Measurements from ENCODE around the gene NOC2L.
A peak's percentile ranks its signal among the peaks of the same experiment; 100 is the strongest.

The NOC2L gene

GRCh38 chr1:913491-914130 lies 45.4 kb downstream of the NOC2L start:
- no peak for DNase-seq

GRCh38 chr1:912740-913301 lies 46.2 kb downstream of the NOC2L start:
- no peak for DNase-seq

DNA sequence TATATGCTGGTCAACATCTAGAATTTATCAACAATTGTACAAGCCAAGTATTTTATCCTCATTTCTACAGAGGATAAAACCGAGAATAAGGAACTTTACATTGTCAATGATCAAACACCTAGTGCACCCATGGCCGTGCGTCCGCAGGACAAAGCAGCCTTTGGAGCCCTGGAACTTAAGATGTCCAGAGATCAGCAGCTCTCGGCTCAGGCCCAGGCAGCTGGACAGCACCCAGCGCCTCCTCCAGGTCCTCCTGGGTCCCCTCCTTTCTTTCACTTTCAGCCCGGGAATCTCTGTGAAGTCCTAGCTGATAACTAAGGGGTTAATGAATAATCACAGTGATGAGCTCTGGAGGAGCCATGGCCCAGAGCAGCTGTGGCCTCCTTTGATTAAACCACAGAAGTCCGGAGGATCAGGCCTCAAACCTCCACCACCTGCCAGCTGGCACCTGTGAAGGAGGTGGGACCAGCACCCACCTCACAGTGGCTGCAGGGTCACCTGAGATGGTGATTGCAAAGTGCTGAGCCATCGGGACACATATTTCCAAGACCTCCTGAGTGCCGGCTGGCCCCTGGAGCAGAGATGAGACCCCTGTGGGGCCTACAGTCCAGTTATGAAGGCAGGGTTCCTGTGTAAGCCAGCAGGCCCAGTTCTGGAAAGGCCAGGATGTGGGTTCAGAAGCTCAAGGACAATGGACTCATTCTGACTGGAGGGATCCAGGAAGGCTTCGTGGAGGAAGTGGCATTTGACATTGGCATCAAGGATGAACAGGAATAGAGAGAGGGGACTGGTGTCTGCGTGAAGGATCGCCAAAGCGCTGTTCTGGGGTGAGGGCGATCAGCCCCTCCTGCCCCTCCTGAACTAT lies 46.9 kb downstream of the NOC2L start:
- DNase-seq: no peak

DNA sequence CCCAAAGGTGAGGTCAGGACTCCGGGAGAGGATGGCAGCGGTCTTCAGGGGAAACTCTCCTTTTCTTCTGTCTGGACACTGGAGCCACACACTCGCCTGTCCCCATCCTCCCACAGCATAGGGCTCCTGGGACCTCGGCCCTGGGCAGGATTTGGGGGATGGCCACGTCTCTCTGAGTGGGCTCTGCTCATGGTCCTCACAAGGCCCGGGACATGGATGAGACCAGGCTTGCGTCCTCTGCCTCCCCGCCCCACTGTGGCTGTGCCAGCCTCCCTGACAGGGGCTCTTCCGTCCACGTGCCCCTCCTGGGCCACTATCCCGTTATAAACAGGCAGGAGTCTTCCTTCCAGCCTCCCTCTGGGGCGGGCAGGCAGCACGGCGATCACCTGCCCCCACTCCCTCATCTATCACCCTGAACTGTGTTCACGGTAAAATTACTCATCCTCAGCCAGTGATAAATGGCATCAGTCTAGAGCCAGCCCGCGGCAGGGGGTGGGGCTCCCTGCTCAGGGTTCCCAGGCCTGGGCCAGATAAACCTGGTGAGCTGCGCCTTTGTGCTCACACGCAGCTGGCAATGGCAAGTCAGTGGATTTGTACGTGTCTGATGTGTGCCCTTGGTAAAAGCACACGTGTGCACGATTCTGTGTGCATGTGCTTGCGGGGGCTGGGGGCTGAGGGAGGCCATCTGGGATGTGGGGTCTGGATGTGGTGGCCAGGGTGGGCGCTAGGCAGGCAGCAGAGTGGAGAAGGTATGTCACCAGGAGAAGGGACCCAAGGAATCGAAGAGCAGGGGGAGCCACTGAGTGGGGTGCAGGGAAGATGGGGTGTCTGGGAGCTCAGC lies 48.0 kb downstream of the NOC2L start:
- no peak for DNase-seq

DNA sequence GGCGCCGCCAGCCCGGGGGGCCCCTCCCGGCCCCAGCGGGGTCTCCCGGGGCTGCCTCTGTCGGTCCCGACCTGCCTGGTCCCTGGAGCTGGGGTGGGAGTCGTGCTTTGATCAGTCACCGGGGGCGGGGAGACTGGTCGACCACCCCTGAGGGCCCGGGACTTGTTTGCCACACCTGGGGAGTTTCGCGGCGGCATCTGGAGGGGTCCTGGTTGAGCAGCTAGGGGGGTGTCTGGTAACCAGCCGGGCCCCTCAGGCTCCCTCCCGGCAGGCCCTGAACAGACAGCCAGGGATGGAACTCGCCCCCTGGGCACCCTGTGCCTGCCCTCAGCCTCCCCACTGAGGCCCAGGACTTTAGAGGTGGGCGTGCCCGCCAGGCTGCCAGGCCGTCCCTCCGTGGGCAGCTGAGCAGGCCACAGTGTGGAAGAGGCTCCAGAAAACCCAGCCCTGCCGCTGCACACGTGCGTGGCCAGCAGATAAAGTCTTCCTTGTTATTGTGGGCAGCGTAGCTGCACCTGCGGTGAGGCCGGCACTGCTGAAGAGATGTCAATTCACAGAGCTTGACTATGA lies 48.7 kb downstream of the NOC2L start:
- no peak for DNase-seq

GRCh38 chr1:909861-910310 lies 49.2 kb downstream of the NOC2L start:
- DNase-seq: no peak

DNA sequence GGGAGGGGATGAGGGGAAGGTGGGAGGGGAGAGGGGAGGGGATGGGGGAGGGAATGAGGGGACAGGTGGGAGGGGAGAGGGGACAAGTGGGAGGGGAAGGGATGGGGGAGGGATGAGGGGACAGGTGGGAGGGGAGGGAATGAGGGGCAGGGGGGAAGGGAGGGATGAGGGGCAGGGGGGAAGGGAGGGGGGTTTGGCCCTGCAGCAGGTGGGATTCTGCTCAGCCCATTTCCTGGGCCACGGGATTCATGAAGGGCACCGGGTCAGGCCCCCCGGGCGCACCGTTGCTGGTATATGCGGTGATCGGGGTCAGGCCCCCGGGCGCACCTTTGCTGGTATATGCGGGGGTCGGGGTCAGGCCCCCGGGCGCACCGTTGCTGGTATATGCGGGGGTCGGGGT lies 50.4 kb downstream of the NOC2L start:
- DNase-seq: no peak

GRCh38 chr1:907611-908451 lies 51.2 kb downstream of the NOC2L start:
- DNase-seq: no peak

DNA sequence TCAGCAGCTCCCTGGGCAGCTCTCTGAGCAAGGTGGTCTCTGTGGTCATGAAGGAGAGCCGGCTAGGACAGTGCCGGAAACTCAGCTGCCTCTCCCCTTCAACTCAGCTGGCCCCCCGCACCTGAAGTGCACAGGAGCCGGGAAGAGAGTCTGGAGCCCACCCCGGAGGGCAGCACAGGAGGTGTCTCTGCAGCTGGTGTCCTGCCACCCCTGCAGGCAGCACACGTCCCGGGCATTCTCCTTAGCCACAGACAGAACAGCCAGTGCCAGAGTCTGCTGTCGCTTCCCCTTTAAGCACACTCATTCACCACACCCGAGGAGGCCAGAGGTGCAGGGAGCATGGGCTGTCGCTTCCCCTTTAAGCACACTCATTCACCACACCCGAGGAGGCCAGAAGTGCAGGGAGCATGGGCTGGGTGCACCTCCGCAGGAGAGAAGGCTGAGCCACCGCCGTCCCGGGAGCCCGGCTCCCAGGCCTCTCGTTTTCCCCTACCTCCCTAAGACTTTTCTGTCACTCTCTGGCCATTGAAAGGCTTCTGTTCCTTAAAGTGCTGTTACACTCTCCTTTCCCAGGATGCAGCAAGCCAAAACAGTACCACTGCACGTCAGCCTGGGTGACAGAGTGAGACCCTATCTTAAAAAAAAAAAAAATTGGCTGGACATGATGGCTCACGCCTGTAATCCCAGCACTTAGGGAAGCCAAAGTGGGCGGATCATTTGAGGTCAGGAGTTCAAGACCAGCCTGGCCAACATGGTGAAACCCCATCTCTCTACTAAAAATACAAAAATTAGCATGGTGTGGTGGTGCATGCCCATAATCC lies 52.2 kb downstream of the NOC2L start:
- DNase-seq: no peak

DNA sequence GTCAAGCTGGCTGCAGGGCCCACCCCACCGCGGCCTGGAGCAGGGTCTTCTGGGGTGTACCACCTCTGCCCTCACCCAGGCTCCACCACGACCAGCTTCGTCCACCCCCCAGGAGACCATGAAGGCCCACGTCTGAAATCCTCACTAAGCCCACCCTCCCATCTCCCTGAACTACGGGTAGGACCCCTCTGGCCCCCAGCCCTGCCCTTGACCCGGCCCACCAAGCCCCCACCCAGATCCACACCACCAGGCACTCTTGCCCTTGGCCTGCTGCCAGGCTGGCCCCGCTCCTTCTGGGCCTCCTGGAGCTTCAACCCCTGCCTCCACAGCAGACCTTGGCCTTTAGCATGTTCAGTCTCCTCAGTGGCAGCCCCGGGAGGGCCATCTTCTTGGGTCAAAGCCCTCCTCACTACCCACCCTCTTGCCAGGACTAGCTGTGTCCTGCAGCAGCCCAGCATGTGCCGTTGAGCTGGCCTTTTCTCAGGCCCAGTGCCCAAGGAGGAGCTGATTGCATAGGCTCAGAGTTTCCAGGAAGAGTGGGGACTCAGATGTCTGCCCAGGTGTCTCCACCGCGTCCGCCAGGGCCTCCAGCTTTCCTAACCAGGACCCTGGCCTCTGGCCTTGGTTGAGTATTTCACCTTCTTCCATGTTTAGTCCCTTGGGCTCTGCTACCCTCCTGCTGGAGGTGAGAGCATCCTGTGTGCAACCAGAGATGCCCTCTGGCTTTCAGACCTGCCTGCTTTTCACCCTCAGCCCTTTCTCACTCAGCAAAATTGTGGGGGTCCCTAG lies 53.1 kb downstream of the NOC2L start:
- no peak for DNase-seq

DNA sequence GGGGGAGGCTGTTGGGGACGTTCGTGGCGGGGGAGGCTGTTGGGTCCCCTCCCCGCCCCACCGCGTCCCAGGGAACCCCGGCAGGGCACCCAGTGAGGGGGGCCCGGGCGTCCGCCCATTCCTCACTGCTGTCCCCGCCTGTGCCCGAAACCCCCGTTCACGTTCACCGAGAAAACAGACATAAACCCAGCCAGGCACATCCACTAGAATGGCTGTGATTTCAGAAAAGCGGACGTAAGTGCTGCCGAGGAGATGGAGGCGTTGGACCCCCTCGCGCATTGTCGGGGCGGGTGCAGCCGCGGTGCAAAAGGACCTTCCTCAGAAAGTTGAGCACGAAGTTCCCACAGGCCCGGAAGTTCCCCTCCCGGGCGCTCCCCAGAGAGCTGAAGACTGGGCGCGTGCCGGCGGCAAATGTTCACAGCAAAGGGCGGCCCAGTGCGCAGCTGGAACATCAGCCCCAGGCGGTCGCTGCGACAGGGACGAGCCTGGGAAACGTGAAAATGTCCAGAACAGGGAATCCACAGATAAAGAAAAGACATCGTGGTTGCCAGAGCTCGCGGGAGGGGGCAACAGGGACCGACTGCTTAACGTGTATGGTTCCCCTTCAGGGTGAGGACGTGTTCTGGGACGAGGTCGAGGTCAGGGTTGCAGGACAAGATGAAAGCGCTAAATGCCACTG lies 53.8 kb downstream of the NOC2L start:
- no peak for DNase-seq

DNA sequence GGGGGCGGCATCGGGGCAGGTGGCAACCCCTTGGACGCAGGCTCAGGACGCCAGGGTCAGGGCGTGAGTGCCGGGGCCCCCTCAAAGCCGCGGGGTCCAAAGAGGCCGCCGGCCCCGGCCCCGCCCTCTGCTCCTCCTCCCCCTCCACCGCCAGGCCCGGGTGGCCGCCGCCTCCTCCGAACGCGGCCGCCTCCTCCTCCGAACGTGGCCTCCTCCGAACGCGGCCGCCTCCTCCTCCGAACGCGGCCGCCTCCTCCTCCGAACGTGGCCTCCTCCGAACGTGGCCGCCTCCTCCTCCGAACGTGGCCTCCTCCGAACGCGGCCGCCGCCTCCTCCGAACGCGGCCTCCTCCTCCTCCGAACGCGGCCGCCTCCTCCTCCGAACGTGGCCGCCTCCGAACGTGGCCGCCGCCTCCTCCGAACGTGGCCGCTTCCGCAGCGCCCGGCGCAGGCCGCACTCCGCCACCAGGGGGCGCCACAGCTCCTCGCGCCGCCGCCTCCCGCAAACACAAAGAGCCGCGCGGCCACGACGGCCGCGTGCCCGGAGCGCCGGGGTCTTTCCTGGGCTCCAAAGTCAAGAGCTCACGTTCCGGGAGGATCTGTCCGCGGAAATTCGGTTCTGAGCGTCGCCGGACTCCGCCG lies 54.6 kb downstream of the NOC2L start:
- DNase-seq: peak; percentile 63

DNA sequence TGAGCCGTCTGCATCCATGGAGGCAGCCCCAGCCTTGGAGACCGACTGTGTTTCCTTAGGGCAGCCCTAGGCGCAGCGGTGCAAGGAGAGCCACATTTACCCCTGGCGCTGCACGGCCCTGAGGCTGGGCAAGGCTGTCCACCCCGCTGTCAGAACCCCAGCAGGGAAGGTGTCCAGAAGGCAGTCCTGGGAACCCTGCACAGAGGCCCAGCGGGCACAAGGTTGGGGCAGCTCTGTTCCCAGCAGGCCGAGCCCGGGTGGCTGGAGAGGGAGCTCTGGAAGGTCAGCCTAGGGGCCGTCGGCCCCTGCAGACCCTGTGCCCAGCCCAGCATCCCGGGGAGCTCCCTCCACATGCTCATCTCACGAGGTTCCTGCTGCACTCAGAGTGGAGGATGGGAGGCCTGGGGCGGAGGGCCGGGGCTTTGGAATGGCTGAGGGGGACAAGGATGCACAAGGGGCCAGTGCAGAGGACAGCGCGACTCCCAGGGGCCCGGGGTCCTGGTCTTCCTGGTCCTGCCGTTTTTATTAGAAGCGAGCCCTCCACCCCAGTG lies 55.3 kb downstream of the NOC2L start:
- no peak for DNase-seq

- DNase-seq: no peak
Observed at GRCh38 chr1:903305-903704, 55.8 kb downstream of the NOC2L start.

GRCh38 chr1:902802-903201 lies 56.3 kb downstream of the NOC2L start:
- DNase-seq: no peak

DNA sequence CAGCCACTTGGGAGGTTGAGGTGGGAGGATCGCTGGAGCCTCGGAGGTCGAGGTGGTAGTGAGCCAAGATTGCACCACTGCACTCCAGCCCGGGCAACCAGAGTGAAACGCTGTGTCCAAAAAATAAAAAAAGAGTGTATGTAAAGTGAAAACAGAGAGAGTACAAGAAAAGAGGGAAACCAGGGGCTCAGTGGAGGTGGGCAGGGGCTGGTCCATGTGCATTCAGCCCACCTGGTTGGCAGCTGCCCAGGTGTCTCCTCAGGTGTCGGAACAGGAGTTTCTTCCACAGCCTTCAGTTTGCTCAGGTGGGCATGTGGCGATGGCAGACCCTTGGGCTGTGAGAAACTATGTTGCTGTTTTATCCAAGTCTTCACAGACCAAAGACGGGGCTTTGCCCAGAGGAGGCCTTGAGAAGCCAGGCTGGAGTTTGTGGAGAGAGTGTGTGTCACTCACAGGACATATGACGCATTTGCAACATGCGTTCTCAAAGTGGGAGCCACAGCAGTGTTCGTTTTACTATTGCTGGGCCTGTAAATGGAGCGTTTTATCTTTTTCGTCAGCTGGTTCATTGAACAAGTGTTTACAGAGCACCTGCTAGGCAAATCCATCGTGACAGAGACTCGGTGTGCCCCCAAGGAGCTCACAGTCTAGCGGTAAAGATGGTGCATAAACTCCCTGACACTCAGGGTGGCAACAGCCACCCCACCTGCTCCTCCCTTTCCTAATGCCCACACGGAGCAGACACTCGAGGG lies 57.8 kb downstream of the NOC2L start:
- DNase-seq: no peak

DNA sequence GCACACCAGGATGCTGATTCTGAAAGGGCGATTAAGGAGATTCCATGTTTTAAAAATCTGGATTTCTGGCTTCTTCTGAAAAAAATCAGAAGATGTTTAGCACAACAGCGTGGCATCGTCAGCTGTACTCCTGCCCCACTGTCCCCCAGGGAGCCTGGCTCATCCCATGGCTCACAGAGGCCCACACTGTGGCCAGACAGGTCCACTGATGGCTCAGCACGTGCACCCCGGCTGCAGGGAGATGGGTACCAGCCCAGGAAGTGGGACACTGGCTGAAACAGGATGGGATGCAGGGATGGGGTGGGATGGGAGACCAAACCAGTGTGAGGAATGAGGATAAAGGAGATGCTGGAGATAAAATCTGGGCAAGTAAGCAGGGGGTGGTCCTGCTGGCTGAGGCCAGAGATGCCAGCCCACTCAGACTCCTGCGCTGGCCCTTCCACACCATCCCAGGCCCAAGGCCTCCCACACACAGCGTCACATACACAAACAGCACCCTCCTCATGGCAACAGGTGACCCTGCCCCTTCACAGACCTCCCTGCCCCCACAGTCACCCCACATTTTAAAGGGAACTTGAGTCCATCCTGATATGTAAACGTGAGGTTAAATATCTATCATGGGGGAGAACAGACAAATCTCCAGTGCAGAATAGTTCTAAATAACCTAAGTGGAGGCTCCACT lies 59.3 kb downstream of the NOC2L start:
- no peak for DNase-seq

Measured in NCI-H2029 (cell line).